Thoracic aorta (tissue), 2 donors: ENCODE data around the gene IGF2. TPM values are rescaled to one million over a fixed set of nuclear protein-coding genes. Genes with fewer than 3 reads are reported as not detected.

Source experiments
- ATAC-seq: fragments of 150-250 bp; one replicate; pipeline ENCODE4 v1.8.0; 2017; ENCODE audit warnings: low read depth; ENCODE audit not compliant: insufficient number of reproducible peaks, low FRiP score
- DNase-seq: peaks from one replicate; pipeline ENCODE4 v3.0.0-alpha.2; 2020; ENCODE audit warnings: low spot score
- H3K27ac ChIP-seq, 2 donors: fragments of 200-600 bp; sonication (generic); 1 replicate in 1 of 2; 2 replicates in 1 of 2; pipeline ENCODE4 v1.5.1; 2016; ENCODE audit warnings: mild to moderate bottlenecking in 2 of 2, moderate library complexity in 2 of 2
- H3K27me3 ChIP-seq: fragments of 200-600 bp; sonication (generic); replicated peaks from 2 replicates; pipeline ENCODE4 v1.6.0; 2016; ENCODE audit warnings: mild to moderate bottlenecking; ENCODE audit not compliant: insufficient read depth
- H3K36me3 ChIP-seq: fragments of 200-600 bp; sonication (generic); one replicate; pipeline ENCODE4 v1.5.1; 2016
- H3K4me1 ChIP-seq, 2 donors: fragments of 200-600 bp; sonication (generic); 1 replicate in 1 of 2; 2 replicates in 1 of 2; pipeline versions ENCODE4 v1.5.1 to v1.6.0; 2016; ENCODE audit warnings: low read depth in 2 of 2, mild to moderate bottlenecking in 1 of 2; ENCODE audit not compliant: control insufficient read depth in 1 of 2
- H3K4me3 ChIP-seq: fragments of 200-600 bp; sonication (generic); 2 replicates; pipeline ENCODE4 v1.5.1; 2016; ENCODE audit warnings: mild to moderate bottlenecking
- H3K9me3 ChIP-seq: fragments of 200-600 bp; sonication (generic); 2 replicates; pipeline ENCODE4 v1.5.1; 2016
- total RNA-seq, 2 donors: library from RNA; depleted of rRNA; stranded (reverse); fragments of >200 nt; gene quantifications; one replicate each; pipeline versions ENCODE4 v1.1.0 to v1.2.3, GENCODE V29; 2016
- TF ChIP-seq, protein P1 (sequence below): fragments of 200-600 bp; sonication (generic); IDR thresholded peaks from one replicate; pipeline ENCODE4 v1.5.1; 2019; ENCODE audit warnings: antibody characterized with exemption

Gene IGF2
- total RNA-seq, 2 donors from 2014 or later, result 31.7 to 39.4 TPM

DNA sequence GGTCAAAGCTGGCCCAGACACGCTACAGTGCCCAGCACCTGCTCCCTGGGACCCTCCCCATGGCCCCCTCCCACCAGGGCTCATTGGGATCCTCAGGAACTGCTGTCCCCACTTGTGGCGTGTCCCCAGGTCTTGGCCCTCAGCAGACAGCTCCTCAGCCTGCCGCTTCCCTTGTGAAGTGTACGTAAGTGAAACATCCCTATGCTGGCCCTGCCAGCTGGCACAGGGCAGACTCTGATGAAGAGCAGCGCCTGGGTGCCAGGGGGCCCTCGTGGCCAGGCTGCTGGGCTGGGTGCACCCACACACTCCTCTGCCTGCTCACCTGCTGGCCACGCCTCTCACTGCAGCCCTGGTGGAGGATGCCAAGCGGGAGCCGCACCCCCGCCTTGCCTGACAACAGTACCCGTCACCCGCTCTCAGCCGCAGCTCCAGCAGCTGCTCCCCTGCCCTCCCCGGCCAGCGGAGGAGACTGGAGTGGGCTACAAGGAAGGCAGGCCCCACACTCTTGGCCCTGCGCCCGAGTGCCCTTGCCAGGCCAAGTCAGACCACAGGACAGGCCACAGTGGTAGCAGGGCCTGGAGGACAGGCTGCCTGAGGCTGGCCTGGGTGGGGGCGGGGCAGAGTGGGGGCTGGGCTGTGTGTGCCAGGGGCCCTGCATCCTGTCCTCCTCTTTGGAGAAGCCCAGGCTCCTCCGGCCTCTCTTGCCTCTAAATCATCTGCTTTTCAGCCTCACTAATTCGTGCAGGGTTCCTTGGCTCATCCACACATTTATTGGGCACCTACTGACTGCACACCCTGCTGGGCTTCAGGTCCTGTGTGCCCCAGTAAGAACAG lies 39.5 kb downstream of the IGF2 start:
- ATAC-seq (no peak), DNase-seq (no peak)
- Histone ChIP-seq H3K27ac (no peak overlapping the region), H3K4me1 (no peaks in the 10 kb centered on the region), H3K9me3 (no peaks in the 10 kb centered on the region), H3K4me3 (no peak overlapping the region), H3K27me3 (no peaks in the 10 kb centered on the region), H3K36me3 (no peaks in the 10 kb centered on the region)
- TF ChIP-seq, protein P1, sequence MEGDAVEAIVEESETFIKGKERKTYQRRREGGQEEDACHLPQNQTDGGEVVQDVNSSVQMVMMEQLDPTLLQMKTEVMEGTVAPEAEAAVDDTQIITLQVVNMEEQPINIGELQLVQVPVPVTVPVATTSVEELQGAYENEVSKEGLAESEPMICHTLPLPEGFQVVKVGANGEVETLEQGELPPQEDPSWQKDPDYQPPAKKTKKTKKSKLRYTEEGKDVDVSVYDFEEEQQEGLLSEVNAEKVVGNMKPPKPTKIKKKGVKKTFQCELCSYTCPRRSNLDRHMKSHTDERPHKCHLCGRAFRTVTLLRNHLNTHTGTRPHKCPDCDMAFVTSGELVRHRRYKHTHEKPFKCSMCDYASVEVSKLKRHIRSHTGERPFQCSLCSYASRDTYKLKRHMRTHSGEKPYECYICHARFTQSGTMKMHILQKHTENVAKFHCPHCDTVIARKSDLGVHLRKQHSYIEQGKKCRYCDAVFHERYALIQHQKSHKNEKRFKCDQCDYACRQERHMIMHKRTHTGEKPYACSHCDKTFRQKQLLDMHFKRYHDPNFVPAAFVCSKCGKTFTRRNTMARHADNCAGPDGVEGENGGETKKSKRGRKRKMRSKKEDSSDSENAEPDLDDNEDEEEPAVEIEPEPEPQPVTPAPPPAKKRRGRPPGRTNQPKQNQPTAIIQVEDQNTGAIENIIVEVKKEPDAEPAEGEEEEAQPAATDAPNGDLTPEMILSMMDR, result no peak

DNA sequence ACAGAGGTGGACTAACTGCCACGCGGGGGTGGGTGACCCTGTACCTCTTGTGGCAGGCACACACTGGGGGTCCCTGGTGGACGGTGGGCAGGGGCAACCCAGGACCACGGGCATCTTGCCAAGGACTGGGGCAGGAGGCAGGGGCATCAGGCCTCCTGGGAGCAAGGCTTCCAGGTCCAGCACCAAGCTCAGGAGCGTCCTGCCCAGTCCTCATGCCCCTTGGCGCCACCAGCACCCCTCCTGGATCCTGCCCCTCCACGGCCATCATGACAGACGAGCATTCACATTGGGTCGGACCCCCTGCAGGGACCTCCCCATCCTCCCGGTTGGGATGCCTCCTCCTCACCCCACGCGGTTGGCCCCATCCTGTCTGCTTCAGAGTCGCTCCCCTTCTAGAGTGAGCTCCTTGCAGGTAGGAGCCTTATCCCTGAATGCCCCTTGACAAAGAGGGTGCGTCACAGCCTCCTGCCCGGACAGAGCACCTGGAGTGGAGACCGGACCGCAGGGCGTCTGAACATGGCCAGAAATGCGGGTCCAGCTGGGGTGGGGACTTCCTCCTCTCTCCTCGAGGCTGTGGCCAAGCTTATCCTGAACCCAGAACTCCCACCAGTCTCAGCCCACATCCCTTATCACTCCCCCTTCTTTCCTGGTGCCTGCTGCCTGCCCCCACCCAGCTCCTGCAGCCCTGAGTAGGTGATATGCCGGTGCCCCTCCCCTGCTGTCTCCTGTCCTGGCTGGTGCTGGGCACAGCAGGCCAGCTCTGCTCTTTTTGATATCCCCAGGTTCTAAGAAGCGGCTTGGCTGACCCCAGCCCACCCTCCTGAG lies 40.3 kb downstream of the IGF2 start:
- no peak for DNase-seq
- H3K9me3 ChIP-seq, result no peaks in the 10 kb centered on the region
- peaks cover 0 to 7% of the 10 kb centered on the region in 2 donors for H3K4me1 ChIP-seq
- H3K4me3 ChIP-seq, result no peak overlapping the region
- no peaks in the 10 kb centered on the region for H3K27me3 ChIP-seq
- TF ChIP-seq, protein P1, result no peak
- no peaks in the 10 kb centered on the region for H3K36me3 ChIP-seq
- ATAC-seq, result no peak
- no peak overlapping the region for H3K27ac ChIP-seq

DNA sequence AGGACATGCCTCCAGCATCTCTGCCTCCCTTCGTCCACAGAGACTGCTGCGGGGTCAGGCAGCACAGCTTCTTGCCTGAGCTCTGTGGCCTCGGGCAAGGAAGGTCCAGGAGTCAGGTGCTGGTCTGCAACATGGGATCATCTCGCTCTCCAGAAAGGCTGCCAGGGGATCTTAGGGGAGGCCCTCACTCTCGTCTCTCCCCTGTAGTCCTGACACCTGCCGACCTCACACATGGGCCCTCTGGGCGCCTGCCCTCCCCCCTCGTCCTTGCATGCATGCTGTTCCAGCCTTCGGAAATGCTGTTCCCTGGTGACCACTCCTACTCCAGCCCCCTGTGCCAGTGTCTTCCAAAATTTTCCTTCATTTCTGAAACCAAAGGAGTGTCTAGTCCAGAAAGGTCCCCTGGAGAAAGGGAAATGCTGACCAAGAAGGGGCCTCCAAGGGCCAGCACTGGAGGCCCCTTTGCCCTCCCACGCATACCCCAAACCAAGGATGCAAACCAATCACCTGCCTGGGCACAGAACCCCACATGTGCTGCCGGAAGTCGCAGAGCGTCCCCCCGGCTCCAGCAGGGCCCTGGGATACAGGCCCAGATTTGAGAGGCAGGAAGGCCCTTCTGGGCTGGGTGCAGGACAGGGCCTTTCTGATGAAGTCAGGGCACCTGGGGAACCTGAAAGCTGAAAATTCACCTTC lies 41.0 kb downstream of the IGF2 start:
- DNase-seq, result no peak
- H3K27ac ChIP-seq, result no peak overlapping the region

DNA sequence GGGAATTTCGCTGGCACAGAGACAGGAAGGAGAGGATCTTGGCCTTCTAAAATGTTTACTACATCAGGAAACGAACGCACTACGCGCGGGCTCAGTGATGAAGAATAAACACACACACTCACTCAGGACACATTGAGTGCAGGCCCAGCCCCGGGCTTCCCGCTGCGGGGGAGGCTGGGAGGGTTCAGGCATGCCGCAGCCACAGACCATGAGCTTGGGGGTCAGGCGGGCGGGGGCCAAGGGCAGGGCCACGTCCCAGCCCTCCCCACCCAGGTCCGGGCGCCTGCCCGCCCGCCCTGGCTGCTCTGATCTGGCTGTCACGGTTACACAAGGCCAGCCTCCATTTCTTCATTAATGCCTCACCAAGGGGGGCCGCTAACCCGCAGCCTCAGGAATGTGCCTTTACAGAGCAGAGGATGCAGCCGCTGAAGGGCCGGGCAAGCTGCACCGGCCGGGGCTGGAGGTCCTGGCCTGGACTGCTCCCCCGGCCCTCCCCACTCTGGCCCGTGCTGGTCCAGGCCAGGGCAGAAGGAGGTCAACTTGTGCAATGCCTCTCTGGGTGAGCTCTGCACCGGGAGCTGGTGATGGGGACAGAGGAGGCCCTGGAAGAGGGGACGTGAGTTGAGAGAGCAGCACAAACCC lies 41.7 kb downstream of the IGF2 start:
- Histone ChIP-seq H3K9me3 (no peaks in the 10 kb centered on the region), H3K27me3 (no peaks in the 10 kb centered on the region), H3K27ac (no peak overlapping the region), H3K4me3 (no peak overlapping the region), H3K4me1 (peaks cover 0 to 17% of the 10 kb centered on the region in 2 donors), H3K36me3 (no peaks in the 10 kb centered on the region)
- ATAC-seq, result no peak
- TF ChIP-seq, protein P1, result no peak
- DNase-seq, result no peak

More for the DNA sequence above, 41.0 kb downstream of the IGF2 start:
- no peaks in the 10 kb centered on the region for H3K9me3 ChIP-seq
- H3K27me3 ChIP-seq, result no peaks in the 10 kb centered on the region
- ATAC-seq, result no peak
- no peaks in the 10 kb centered on the region for H3K36me3 ChIP-seq
- TF ChIP-seq, protein P1, result no peak
- H3K4me3 ChIP-seq, result no peak overlapping the region
- peaks cover 0 to 10% of the 10 kb centered on the region in 2 donors for H3K4me1 ChIP-seq
